HCT116 (cell line): Measurements from ENCODE around the gene SYP. TPM values are rescaled to one million over a fixed set of nuclear protein-coding genes. Genes with fewer than 3 reads are reported as not detected.

Experiments used
- ATAC-seq: fragments of 200-7000 bp; cut with Tn5 transposase; 2 replicates; pipeline ENCODE4 v1.9.1; 2020; ENCODE audit warnings: mild to moderate bottlenecking, moderate library complexity
- BruUV-seq: library from RNA; stranded (reverse); fragments of 400-500 nt; replicated peaks from 2 replicates; lab custom pipeline; 2021; lab: Mats Ljungman, UMichigan
- CTCF ChIA-PET: fragments of 300-600 bp; sonication (Branson Sonifier 250); formaldehyde crosslinking; loops from one replicate; lab custom pipeline; 2021; ENCODE audit warnings: antibody characterized with exemption; lab: Charles Lee
- POLR2A ChIA-PET: fragments of 300-600, 350-600 bp; sonication (Branson Sonifier 250); formaldehyde crosslinking; loops from one replicate; lab custom pipeline; 2021; ENCODE audit warnings: antibody characterized with exemption; lab: Charles Lee
- RAD21 ChIA-PET, 2 experiments: fragments of 300-600 bp; sonication (Branson Sonifier 250); formaldehyde crosslinking; loops; one replicate each; lab custom pipeline; 2023; ENCODE audit warnings: low total read pairs in 2 of 2; ENCODE audit not compliant: uncharacterized antibody in 2 of 2, unreplicated experiment in 2 of 2, low non-redundant PET in 1 of 2; lab: Charles Lee
- DNase-seq: peaks from one replicate; pipeline ENCODE4 v3.0.0-alpha.2; 2010; ENCODE audit warnings: low read depth, low spot score
- H2AFZ ChIP-seq: fragments of 200-600 bp; shearing (Covaris generic), sonication (generic); 2 replicates; pipeline ENCODE4 v1.6.1; 2017; ENCODE audit warnings: low read depth, mixed run types, mixed read lengths, antibody characterized with exemption, low read length; ENCODE audit not compliant: poor library complexity, severe bottlenecking
- H3K27ac ChIP-seq: 2 replicates; pipeline ENCODE4 v1.5.1; 2012; ENCODE audit warnings: low read depth, low read length
- H3K27me3 ChIP-seq: fragments of 200-600 bp; sonication (generic); 2 replicates; pipeline ENCODE4 v1.6.1; 2016; ENCODE audit warnings: mixed run types, low read length, mixed read lengths; ENCODE audit not compliant: insufficient read depth
- H3K36me3 ChIP-seq, 2 experiments: fragments of 200-500 bp in 1 of 2; fragments of 200-600 bp in 1 of 2; sonication (Bioruptor generic) in 1 of 2; sonication (generic) in 1 of 2; 2 replicates each; pipeline versions ENCODE4 v1.5.1 to v1.6.1; 2014 to 2016; ENCODE audit warnings: low read length in 2 of 2, inconsistent platforms in 1 of 2, mixed read lengths in 1 of 2, mixed run types in 1 of 2; ENCODE audit not compliant: insufficient read depth in 2 of 2, control insufficient read depth in 1 of 2
- H3K4me1 ChIP-seq, 2 experiments: fragments of 200-600 bp in 1 of 2; sonication (generic) in 1 of 2; 2 replicates each; pipeline versions ENCODE4 v1.5.1 to v1.6.1; 2012 to 2017; ENCODE audit warnings: low read length in 2 of 2, inconsistent platforms in 1 of 2, mild to moderate bottlenecking in 1 of 2, mixed read lengths in 1 of 2, mixed run types in 1 of 2, moderate library complexity in 1 of 2; ENCODE audit not compliant: insufficient read depth in 2 of 2, control insufficient read depth in 1 of 2
- H3K4me2 ChIP-seq: fragments of 200-600 bp; sonication (generic); 2 replicates; pipeline ENCODE4 v1.6.1; 2017; ENCODE audit warnings: mixed run types, low read length, mixed read lengths
- H3K4me3 ChIP-seq, 2 experiments: fragments of 200-600 bp in 1 of 2; sonication (generic) in 1 of 2; replicated peaks in 1 of 2; 2 replicates each; pipeline ENCODE4 v1.5.1; 2011 to 2016; ENCODE audit warnings: low read length in 2 of 2, control low read depth in 1 of 2, low read depth in 1 of 2, mild to moderate bottlenecking in 1 of 2, mixed read lengths in 1 of 2, mixed run types in 1 of 2
- H3K79me2 ChIP-seq: fragments of 200-600 bp; sonication (generic); 2 replicates; pipeline ENCODE4 v1.6.1; 2017; ENCODE audit warnings: mild to moderate bottlenecking, mixed run types, low read length, moderate library complexity, mixed read lengths; ENCODE audit not compliant: insufficient read depth
- H3K9ac ChIP-seq: fragments of 200-600 bp; sonication (generic); 2 replicates; pipeline ENCODE4 v1.6.1; 2016; ENCODE audit warnings: low read length, mixed read lengths
- H3K9me2 ChIP-seq: fragments of 200-600 bp; sonication (generic), shearing (Covaris generic); 2 replicates; pipeline ENCODE4 v1.6.1; 2017; ENCODE audit warnings: mixed run types, mild to moderate bottlenecking, moderate library complexity; ENCODE audit not compliant: insufficient read depth
- H3K9me3 ChIP-seq, 2 experiments: fragments of 200-500 bp in 1 of 2; fragments of 200-600 bp in 1 of 2; sonication (Bioruptor generic) in 1 of 2; sonication (generic) in 1 of 2; 2 replicates each; pipeline ENCODE4 v1.6.1; 2014 to 2017; ENCODE audit warnings: low read length in 2 of 2, mixed read lengths in 2 of 2, inconsistent platforms in 1 of 2, low read depth in 1 of 2, mild to moderate bottlenecking in 1 of 2, mixed run types in 1 of 2, moderate library complexity in 1 of 2; ENCODE audit not compliant: control insufficient read depth in 1 of 2, insufficient read depth in 1 of 2
- H4K20me1 ChIP-seq: fragments of 200-600 bp; sonication (generic), shearing (Covaris generic); 2 replicates; pipeline ENCODE4 v1.6.1; 2017; ENCODE audit warnings: mixed run types, mild to moderate bottlenecking, moderate library complexity; ENCODE audit not compliant: insufficient read depth
- ATF3 ChIP-seq: IDR thresholded peaks from 2 replicates; pipeline ENCODE4 v1.6.1; 2012
- CBX3 ChIP-seq: IDR thresholded peaks from 2 replicates; pipeline ENCODE4 v1.6.1; 2012; ENCODE audit warnings: low read depth
- EGR1 ChIP-seq: IDR thresholded peaks from 2 replicates; pipeline ENCODE4 v1.6.1; 2012; ENCODE audit warnings: low read depth
- JUND ChIP-seq: IDR thresholded peaks from 2 replicates; pipeline ENCODE4 v1.6.1; 2012
- POLR2A ChIP-seq: IDR thresholded peaks from 2 replicates; pipeline ENCODE4 v1.7.0; 2011; ENCODE audit warnings: borderline replicate concordance; ENCODE audit not compliant: insufficient read depth, insufficient read length; ENCODE audit errors: extremely low read depth
- SIN3A ChIP-seq: IDR thresholded peaks from 2 replicates; pipeline ENCODE4 v1.6.1; 2012; ENCODE audit warnings: low read depth
- ZNF274 ChIP-seq: fragments of 200-500 bp; sonication (Bioruptor generic); IDR thresholded peaks from 2 replicates; pipeline ENCODE4 v1.6.1; 2014; ENCODE audit warnings: mild to moderate bottlenecking, low read depth, low read length, inconsistent platforms
- intact Hi-C: fragments of 100-400 bp; cut with micrococcal nuclease; formaldehyde crosslinking; loops from 2 replicates; pipeline ENCODE4 v1.10.0; 2022
- total RNA-seq: library from RNA; stranded (reverse); gene quantifications from one replicate; pipeline ENCODE4 v1.2.1, GENCODE V29; 2021; ENCODE audit not compliant: unreplicated experiment

SYP gene
- total RNA-seq, 1 experiment from 2014 or later, result 1.2 TPM

GRCh38 chrX:49212861-49213260 is 12.9 kb upstream of the SYP start:
- no TSS peak for BruUV-seq
- Histone ChIP-seq H3K9me2 (no peaks in the 10 kb centered on the region), H3K9me3 (no peaks in the 10 kb centered on the region), H3K79me2 (no peaks in the 10 kb centered on the region), H2AFZ (no peak overlapping the region), H3K36me3 (no peaks in the 10 kb centered on the region), H3K4me1 (no peaks in the 10 kb centered on the region), H4K20me1 (no peaks in the 10 kb centered on the region), H3K9ac (no peak overlapping the region), H3K27ac (no peak overlapping the region), H3K4me3 (no peak overlapping the region), H3K4me2 (no peak overlapping the region), H3K27me3 (no peaks in the 10 kb centered on the region)
- TF ChIP-seq SIN3A (no peak), ATF3 (no peak), EGR1 (no peak)
- intact Hi-C loops, result no loop called here
- CTCF ChIA-PET, result no interaction called here
- POLR2A ChIA-PET, result no interaction called here
- DNase-seq, result no peak
- no peak for ATAC-seq
- RAD21 ChIA-PET, result no interaction called here

GRCh38 chrX:49212209-49212608 is 12.2 kb upstream of the SYP start:
- Histone ChIP-seq H3K36me3 (no peaks in the 10 kb centered on the region), H3K9ac (no peak overlapping the region), H4K20me1 (no peaks in the 10 kb centered on the region), H3K79me2 (no peaks in the 10 kb centered on the region), H3K9me2 (no peaks in the 10 kb centered on the region), H3K4me2 (no peak overlapping the region), H3K4me1 (no peaks in the 10 kb centered on the region), H3K4me3 (no peak overlapping the region), H3K27ac (no peak overlapping the region), H3K27me3 (no peaks in the 10 kb centered on the region), H3K9me3 (no peaks in the 10 kb centered on the region), H2AFZ (no peak overlapping the region)
- intact Hi-C loops, result no loop called here
- no TSS peak for BruUV-seq
- TF ChIP-seq JUND (no peak), POLR2A (no peak), ATF3 (no peak), ZNF274 (no peak), CBX3 (no peak)
- ChIA-PET POLR2A (no interaction called here), RAD21 (no interaction called here), CTCF (no interaction called here)
- no peak for ATAC-seq
- no peak for DNase-seq
